H1 (cell line): ENCODE data around the gene DGKZ. TPM values are rescaled to one million over a fixed set of nuclear protein-coding genes. Genes with fewer than 3 reads are reported as not detected.
A peak's percentile ranks its signal among the peaks of the same experiment; 100 is the strongest.

Source experiments
- ATF2 ChIP-seq: IDR thresholded peaks from 2 replicates; pipeline ENCODE4 v1.6.1; 2012; ENCODE audit warnings: low read length, inconsistent platforms
- CBX5 ChIP-seq: fragments of 300-800, 300-1000 bp; sonication (generic); IDR thresholded peaks from 2 replicates; pipeline ENCODE4 v1.7.1; 2016; ENCODE audit warnings: antibody characterized with exemption, low read length, low read depth
- CEBPB ChIP-seq: IDR thresholded peaks from 2 replicates; pipeline ENCODE4 v1.6.1; 2012; ENCODE audit warnings: low read depth, low read length
- CHD1 ChIP-seq: IDR thresholded peaks from 2 replicates; pipeline ENCODE4 v1.6.1; 2012; ENCODE audit warnings: low read depth, low read length, improper control_type of control experiment
- CREB1 ChIP-seq: IDR thresholded peaks from 2 replicates; pipeline ENCODE4 v1.6.1; 2012; ENCODE audit warnings: inconsistent platforms
- CTBP2 ChIP-seq: IDR thresholded peaks from 2 replicates; pipeline ENCODE4 v1.7.0; 2011; ENCODE audit warnings: borderline replicate concordance, mild to moderate bottlenecking, moderate library complexity, mixed read lengths, low read length; ENCODE audit not compliant: insufficient read depth, insufficient read length
- EGR1 ChIP-seq: IDR thresholded peaks from 2 replicates; pipeline ENCODE4 v1.6.1; 2011; ENCODE audit warnings: low read depth, low read length, borderline replicate concordance
- EZH2 ChIP-seq: fragments of 200-600 bp; sonication (generic); IDR thresholded peaks from 2 replicates; pipeline ENCODE4 v1.7.1; 2012; ENCODE audit warnings: low read depth, mild to moderate bottlenecking, moderate library complexity, low read length, inconsistent platforms; ENCODE audit not compliant: severe bottlenecking
- FOSL1 ChIP-seq: IDR thresholded peaks from 2 replicates; pipeline ENCODE4 v1.6.1; 2011; ENCODE audit warnings: mild to moderate bottlenecking, low read depth, low read length, moderate library complexity; ENCODE audit not compliant: insufficient read depth
- GABPA ChIP-seq: IDR thresholded peaks from 2 replicates; pipeline ENCODE4 v1.6.1; 2011; ENCODE audit warnings: mild to moderate bottlenecking, low read length, moderate library complexity, borderline replicate concordance; ENCODE audit not compliant: insufficient read depth
- GTF2F1 ChIP-seq: IDR thresholded peaks from 2 replicates; pipeline ENCODE4 v1.6.1; 2012; ENCODE audit warnings: low read depth, low read length, improper control_type of control experiment, borderline replicate concordance
- HDAC2 ChIP-seq, 2 experiments: fragments of 300-600 bp in 1 of 2; sonication (generic) in 1 of 2; IDR thresholded peaks; 2 replicates each; pipeline ENCODE4 v1.6.1; 2011 to 2012; ENCODE audit warnings: low read depth in 2 of 2, low read length in 2 of 2, mild to moderate bottlenecking in 2 of 2, moderate library complexity in 2 of 2, borderline replicate concordance in 1 of 2, inconsistent platforms in 1 of 2
- HDAC6 ChIP-seq: IDR thresholded peaks from one replicate; pipeline ENCODE4 v1.7.1; 2012; ENCODE audit warnings: low read depth, mild to moderate bottlenecking, inconsistent platforms, low read length, moderate library complexity
- KDM1A ChIP-seq: fragments of 200-600, 300-600 bp; sonication (generic); IDR thresholded peaks from 2 replicates; pipeline ENCODE4 v1.7.1; 2016; ENCODE audit warnings: mild to moderate bottlenecking, low read length, borderline replicate concordance
- KDM4A ChIP-seq: IDR thresholded peaks from one replicate; pipeline ENCODE4 v1.7.1; 2012; ENCODE audit warnings: low read depth, mild to moderate bottlenecking, moderate library complexity, low read length, inconsistent platforms; ENCODE audit not compliant: severe bottlenecking
- POLR2A ChIP-seq, 2 experiments: IDR thresholded peaks; 1 replicate in 1 of 2; 2 replicates in 1 of 2; pipeline ENCODE4 v1.6.1; 2011; ENCODE audit warnings: low read depth in 2 of 2, low read length in 2 of 2, mild to moderate bottlenecking in 2 of 2; ENCODE audit errors: control extremely low read depth in 1 of 2
- RBBP5 ChIP-seq: IDR thresholded peaks from 2 replicates; pipeline ENCODE4 v1.7.1; 2012; ENCODE audit warnings: low read depth, mild to moderate bottlenecking, inconsistent platforms, low read length, moderate library complexity, borderline replicate concordance
- RFX5 ChIP-seq: IDR thresholded peaks from 2 replicates; pipeline ENCODE4 v1.6.1; 2011; ENCODE audit warnings: low read depth, low read length, improper control_type of control experiment, borderline replicate concordance
- SP2 ChIP-seq: IDR thresholded peaks from 2 replicates; pipeline ENCODE4 v1.6.1; 2012; ENCODE audit warnings: mild to moderate bottlenecking, low read length, inconsistent platforms
- SUZ12 ChIP-seq: fragments of 200-600 bp; sonication (generic); IDR thresholded peaks from 2 replicates; pipeline ENCODE4 v1.6.1; 2012; ENCODE audit warnings: mild to moderate bottlenecking, inconsistent platforms, low read length, moderate library complexity, mixed read lengths
- TAF1 ChIP-seq: IDR thresholded peaks from 2 replicates; pipeline ENCODE4 v1.6.1; 2011; ENCODE audit warnings: mild to moderate bottlenecking, low read depth, low read length
- polyA plus RNA-seq, 7 experiments: library from polyadenylated mRNA; depleted of rRNA in 3 of 7; stranded (reverse) in 5 of 7; unstranded in 2 of 7; fragments of >200 nt in 5 of 7; fragments of 200-250 nt in 2 of 7; gene quantifications; 1 replicate in 5 of 7; 2 replicates in 1 of 7; 4 replicates in 1 of 7; pipeline versions ENCODE4 v1.2.1 to v1.2.3, GENCODE V29; 2011 to 2013; ENCODE audit warnings: missing spikeins in 2 of 7, mixed read lengths in 2 of 7
- total RNA-seq: library from RNA; stranded (reverse); fragmentation: NEBNext Ultra II Directional; extraction: Animal tissue kit (Norgen Biotek cat#: 25700); gene quantifications from 2 replicates; pipeline ENCODE4 v1.2.1, GENCODE V29; 2021

DGKZ gene
- total and polyA plus RNA-seq, 2 of the 8 experiments (the other 6 are each of a cell fraction or from before 2014, with no cell fraction given): 84.4 to 184 TPM

DNA sequence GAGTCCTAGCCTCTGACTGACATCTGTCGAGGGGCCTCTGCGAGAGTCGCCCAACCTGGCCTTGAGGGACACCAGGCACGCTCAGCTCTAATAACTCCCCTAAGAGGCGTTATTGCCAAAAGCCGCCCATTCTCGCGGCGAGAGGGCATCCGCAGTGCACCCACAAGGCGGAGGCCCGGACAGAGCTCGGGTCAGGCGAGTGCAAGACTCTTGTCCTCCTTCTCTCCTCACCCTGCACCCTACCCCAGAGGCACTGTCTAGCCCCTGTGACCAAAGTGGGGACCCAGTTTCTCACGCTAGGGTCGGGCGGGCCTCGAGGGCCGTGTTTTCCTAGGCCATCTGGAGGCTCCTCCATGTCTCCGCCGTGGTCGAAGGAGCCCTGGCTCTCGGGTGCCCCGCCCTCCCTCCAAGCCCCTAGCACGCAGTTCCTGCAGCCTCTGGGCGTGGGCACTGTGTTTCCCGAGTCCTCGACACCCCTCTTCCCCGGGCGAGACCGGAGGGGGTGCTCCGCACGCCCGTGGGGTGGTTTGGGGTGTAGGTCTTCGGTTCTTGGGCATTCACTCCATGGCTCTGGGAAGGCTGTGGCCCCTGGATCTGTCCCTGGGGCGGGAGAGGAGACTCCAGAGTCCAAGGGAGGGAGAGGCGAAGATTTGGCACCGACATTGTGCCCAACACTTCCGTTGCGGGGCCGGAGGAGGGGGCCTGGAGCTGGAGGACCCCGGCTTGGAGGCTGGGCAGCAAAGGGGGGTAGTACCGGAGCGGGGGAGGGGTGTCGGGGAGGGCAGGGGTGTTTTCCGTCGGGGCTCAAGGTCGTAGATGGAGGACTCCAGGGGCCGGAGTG is 43.3 kb downstream of the DGKZ start (continued):
- no peak for TF ChIP-seq ATF2
- TF ChIP-seq FOSL1: no peak
- TF ChIP-seq SP2: no peak
- no peak for TF ChIP-seq CBX5
- no peak for TF ChIP-seq EGR1
- 0 out of 2 replicates have a peak, but pooled peaks have one; percentile 14 for TF ChIP-seq RBBP5
- no peak for TF ChIP-seq GTF2F1
- TF ChIP-seq CREB1: no peak
- peak; percentile 53 for TF ChIP-seq KDM4A
- TF ChIP-seq SUZ12: peak; percentile 90
- TF ChIP-seq CHD1: no peak
- no peak for TF ChIP-seq POLR2A (IDR thresholded peaks at IDR 0.05; ENCODE audit: control extremely low read depth in 1 of 2, low read depth in 2 of 2, low read length in 2 of 2)
- no peak for TF ChIP-seq TAF1
- TF ChIP-seq KDM1A: no peak
- no peak for TF ChIP-seq RFX5
- no peak for TF ChIP-seq HDAC6
- TF ChIP-seq EZH2: peak; percentile 80
- TF ChIP-seq GABPA: no peak
- no peak for TF ChIP-seq HDAC2 (IDR thresholded peaks at IDR 0.05; ENCODE audit: borderline replicate concordance in 1 of 2, low read depth in 2 of 2, low read length in 2 of 2)
- TF ChIP-seq CEBPB: no peak
- TF ChIP-seq CTBP2: no peak
